GM19372 (cell line): ENCODE measurements around the gene FHL2.
A peak's percentile ranks its signal among the peaks of the same experiment; 100 is the strongest.

ENCODE experiments used
- ATAC-seq: cut with Tn5 transposase; IDR thresholded peaks from one replicate; pipeline ENCODE4 v1.9.1; 2021; ENCODE audit warnings: mild to moderate bottlenecking, low read depth, moderate library complexity; ENCODE audit not compliant: unreplicated experiment

The FHL2 gene

GRCh38 chr2:105381101-105381668 is 17.7 kb downstream of the FHL2 start:
- no peak for ATAC-seq

DNA sequence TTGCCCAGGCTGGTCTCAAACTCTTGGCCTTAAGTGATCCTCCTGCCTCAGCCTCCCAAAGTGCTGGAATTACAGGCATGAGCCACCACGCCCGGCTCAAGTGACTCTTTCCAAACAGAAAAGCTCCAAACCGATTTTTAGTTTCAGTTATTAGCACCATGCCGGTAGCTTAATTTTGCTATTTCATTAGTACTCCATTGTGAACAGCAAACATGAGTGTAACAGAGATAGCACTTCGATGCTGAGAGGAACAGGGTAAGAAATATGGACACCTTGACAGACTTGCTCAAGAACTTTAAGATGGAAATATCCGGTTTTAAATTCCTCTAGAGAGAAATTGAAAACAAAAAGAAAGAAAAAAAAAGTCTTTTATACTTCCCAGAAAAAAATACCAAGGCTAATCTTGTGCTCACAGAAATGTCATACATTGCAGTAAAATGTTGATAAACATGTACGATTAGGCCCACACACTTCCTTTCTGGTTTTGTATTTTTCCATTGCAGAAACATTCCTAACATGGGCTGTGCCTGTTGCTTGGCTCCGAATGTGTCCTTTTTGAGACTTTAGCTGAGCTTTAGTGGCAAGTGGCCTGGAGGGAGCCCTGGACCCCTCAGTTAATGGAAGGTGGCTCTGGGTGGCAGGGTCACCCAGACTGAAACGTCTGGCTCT is 18.3 kb downstream of the FHL2 start:
- no peak for ATAC-seq

DNA sequence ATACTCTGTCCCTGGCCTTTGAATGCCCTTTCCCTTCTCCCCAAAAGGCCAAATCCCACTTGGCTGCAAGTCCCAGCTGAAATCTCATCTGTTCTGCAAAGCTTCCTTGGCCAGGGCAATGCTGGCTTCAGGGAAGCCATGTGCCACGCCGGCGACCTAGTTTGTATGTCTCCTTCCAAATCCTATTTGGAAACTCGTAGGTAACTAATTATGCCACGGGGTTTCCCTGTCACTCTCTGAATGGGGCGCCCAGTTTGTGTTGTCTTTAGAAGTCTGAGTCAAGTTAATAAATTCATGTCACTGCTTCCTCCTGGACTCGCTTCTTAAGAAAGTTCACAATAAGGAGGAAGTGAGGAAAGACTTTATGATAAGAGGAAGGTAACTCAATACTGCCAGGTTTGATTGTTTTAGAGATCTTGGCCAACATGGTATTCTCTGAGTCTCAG is 19.1 kb downstream of the FHL2 start:
- no peak for ATAC-seq

GRCh38 chr2:105378921-105379383 is 19.9 kb downstream of the FHL2 start:
- ATAC-seq = no peak

GRCh38 chr2:105378276-105378840 is 20.5 kb downstream of the FHL2 start:
- no peak for ATAC-seq

DNA sequence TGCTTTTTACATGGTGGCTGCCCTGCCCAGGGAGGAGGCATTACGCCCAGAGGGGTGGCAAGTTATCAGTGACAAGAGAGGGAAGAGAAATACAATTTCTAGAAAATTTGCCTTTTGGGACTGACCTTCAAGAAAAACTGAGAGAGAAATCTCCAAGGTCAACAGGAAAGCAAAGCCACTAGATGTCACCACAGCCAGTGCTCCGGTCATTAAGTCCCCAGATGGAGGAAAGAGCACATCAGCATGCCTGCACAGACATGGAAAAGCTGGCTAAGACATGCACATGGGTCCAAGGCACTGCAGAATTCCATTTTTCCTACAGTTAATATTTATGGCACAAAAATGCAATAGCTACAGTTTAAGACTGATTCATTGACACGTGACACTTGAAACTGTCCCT is 21.0 kb downstream of the FHL2 start:
- ATAC-seq = no peak

DNA sequence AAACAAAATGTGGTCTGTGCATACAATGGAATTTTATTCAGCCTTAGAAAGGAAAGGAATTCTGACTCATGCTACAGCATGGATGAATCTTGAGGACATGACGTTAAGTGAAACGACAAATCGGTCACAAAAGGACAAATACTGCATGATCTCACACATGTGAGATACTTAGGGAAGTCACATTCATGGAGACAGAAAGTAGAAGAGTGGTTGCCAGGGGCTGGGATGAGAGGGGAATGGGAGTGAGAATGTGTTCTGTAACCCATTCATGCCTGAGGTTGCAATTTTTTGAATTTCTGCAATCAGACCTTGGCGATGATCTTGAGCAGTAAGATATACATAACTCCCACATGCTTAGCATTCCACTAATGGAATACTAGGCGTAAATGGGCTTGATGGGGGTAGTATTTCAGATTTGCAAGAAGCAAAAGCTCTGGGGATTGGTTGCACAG is 22.0 kb downstream of the FHL2 start:
- ATAC-seq = no peak

DNA sequence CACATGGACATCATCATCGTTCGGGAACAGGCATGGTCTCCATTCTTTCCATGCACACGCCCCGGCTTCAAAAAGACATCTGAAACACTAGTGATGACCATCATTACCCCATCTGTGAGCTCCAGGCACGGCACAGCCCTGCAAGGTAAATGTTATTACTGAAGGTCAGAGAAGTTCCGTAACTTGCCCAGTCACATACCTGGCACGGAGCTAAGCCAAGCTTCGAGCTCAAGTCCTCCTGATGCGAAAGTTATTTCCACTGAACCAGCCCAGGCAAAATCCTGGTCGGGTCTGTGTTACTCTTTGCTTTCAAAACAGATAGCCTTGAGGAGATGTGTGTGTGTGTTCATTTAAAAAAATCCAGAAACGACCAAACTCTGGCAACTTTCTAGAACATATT is 22.8 kb downstream of the FHL2 start:
- ATAC-seq = no peak

- no peak for ATAC-seq
These were observed 23.8 kb downstream of the FHL2 start for GRCh38 chr2:105375001-105375561.

- ATAC-seq = peak; percentile 78
These were observed 24.9 kb downstream of the FHL2 start for GRCh38 chr2:105373895-105374401.

- no peak for ATAC-seq
These were observed 25.5 kb downstream of the FHL2 start for GRCh38 chr2:105373344-105373781.

DNA sequence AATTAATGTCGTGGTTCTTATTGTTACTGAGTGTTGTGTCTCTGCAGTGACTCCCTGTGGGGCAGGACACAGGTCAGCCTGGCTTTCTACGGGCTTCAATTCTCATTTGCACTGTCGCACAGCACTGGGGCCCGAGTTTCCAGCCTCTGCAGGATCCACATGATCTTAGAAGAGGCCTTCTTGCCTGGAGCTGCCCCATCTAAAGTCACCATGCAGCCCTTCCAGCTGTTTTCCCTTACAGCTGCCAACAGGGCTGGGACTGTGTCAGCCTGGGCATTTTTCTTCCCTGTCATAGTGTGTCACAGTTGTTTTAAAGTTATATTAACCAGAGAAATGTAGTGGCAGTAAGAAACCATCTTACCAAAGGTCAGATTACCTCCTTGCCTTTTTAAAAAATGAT is 27.0 kb downstream of the FHL2 start:
- ATAC-seq = no peak

DNA sequence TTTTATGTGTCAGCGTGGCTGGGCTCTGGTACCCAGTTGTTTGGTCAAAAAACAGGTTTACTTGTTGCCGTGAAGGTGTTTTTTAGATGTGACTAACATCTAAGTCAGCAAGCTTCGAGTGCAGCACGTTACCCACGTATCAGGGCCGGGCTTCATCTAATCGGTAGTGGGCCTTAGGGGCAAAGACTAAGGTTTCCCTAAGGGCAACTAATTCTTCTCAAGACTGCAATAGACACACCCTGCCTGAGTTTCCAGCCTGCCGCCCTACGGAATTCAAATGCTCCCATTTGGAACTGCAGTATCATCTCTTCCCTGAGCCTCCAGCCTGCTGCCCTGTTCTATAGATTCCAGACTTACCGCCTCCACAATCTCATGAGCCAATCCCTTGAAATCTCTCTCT is 27.7 kb downstream of the FHL2 start:
- ATAC-seq = no peak

DNA sequence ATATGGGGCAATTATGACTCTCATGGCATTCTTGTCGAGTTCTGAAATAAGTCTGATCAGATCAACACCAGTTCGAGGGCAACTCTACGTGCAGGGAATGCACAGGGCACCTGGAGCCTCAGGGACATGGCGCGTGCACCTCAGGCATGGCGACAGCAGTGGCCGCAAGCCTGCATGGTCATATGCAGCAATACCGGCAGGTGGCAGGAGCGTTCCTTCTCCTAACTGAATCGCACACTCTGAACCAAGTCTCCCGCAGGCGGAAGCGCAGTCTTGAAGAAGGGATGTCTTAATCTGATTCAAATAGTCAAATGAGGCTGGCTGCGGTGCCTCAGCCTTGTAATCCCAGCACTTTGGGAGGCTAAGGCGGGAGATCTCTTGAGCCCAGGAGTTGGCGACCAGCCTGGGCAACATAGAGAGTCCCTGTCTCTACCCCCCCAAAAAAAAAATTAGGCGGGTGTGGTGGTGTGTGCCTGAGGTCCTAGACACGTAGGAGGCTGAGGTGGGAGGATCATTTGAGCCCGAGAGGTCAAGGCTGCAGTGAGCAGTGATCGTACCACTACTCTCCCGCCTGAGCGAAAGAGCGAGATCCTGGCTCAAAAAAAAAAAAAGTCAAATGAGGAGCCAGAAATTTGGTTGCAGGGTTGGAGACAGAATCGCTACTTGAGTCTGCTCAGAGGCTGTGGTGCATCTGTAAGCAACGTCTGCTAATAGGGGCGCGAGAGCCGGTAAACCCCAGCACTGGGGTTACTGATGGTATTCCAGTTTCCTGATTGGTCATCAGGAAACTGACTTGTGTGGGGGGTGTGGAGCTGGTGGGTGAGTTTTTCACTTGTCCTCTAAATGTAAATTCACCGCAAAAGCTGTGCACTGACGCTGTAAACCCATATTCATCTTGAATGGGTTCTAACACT is 28.8 kb downstream of the FHL2 start:
- peak; percentile 89 for ATAC-seq

DNA sequence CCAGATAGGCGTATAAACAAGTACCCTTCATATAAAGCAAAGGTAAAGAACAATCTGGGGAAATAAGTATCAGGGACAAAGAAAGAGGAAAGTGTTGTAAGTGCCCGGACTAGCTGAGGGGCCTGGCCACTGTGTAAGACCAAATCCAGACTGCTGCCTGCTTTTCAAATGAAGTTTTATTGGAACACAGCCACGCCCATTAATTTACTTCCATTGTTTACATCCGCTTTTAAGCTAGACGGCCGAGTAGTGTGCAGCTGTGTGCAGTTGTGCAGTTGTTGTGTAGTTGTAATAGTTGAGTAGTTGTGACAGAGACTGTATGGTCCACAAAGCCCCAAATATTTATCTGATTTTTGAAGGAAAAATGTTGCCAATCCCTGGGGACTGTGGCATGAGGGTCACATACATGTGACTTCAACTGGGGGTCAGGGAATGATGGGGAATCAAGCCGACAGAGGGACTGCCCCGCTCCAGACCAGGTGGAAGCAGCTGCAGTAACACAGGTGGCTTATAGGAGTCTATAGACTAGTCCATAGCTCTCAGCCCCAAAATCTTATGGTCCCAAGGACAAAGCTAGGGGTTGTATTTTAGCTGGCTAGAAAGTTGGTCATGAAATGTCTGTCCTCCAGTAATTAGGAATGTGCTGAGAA is 30.0 kb downstream of the FHL2 start:
- no peak for ATAC-seq

- ATAC-seq = no peak
These were observed 33.6 kb downstream of the FHL2 start for GRCh38 chr2:105365206-105365605.

DNA sequence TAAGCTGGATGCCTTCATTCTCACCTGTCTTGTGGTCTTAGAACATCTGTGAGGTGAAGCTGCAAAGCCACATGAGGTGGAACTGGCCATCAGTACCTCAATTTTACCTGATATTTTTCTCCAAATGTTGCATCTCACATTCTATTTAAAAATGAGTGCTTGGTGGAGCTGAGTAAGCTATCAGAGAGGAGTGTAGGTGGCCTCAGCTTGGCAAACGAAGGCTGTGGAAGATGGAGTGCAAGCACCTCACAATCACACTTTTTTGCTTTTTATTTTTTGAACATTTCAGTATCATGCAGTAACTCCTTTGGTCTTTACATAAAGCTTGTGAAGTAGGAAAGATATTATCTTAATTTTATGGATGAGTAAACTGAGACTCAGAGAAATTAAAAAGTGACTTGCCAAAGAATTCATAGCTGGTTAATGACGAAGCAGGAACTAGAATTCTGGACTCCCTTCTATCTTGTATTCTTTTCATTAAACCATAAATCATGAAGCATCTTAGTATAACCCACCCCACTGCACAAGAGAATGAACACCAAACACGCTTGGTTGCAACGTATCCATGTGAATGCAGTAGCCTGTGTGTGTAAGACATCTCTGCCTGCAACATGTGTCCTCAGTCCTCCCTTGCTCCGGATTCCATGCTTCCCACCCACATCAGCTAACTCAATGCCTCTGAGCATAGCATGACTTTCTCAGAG is 34.3 kb downstream of the FHL2 start:
- ATAC-seq = no peak

DNA sequence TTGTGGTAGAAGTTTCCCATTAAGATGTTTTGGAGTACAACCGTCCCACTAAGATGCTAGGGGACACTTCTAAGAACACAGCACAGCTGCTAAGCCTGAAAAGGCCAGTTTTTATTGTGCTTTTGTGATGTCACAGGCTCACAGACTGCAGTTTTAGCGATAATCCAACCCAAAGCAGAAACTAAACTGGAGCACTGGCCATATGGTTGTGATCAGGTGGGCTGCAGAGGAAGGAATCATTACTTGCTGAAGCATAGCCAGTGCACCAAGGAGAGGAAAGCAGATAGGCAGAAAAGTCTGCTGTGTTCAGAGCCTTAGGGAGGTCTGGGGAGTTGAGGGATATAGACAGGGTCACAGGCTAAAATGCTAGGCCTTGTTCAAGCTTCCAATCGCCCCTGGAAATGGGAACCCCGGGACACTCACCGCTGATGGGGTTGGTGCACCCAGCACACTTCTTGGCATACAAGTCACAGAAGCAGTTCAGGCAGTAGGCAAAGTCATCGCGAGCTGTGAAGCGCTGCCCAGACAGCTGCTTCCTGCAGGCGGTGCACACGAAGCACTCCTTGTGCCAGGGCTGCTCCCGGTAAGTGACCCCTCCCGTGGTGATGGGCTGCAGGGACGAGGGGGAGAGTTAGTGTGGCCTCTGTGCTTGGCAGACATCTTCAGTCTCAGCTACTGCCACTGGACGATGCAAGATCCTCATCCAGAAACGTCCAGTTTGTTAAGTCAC is 35.8 kb downstream of the FHL2 start:
- no peak for ATAC-seq
